ENCODE results near the gene SCFD2. TPM values are rescaled to one million over a fixed set of nuclear protein-coding genes. Genes with fewer than 3 reads are reported as not detected.

Gene SCFD2
- total and polyA plus RNA-seq, 2 of the 8 experiments (the other 6 are each of a cell fraction or from before 2014, with no cell fraction given), result 6.2 to 10.2 TPM

GRCh38 chr4:53371049-53371448 lies 5.2 kb upstream of the SCFD2 start:
- no peak overlapping the region for H3K27ac ChIP-seq (ENCODE audit: low read depth, low read length)
- H2AK5ac ChIP-seq (ENCODE audit: low read depth, low read length), result no peak overlapping the region
- FAIRE-seq (no peak), DNase-seq (ENCODE audit: low read depth in 1 of 2, low spot score in 2 of 2) (no peak)
- H3K4ac ChIP-seq (replicated peaks; ENCODE audit: insufficient read length, low read depth, low read length), result no peak overlapping the region
- no peak overlapping the region for H3K14ac ChIP-seq (ENCODE audit: insufficient read length)
- peaks cover 2 to 8% (median 3%) of the 10 kb centered on the region in 4 experiments; a peak in 5 of 7 replicates for H3K27me3 ChIP-seq (replicated peaks in 1 of 4; ENCODE audit: control insufficient read depth in 3 of 4, extremely low read depth in 1 of 4, insufficient read depth in 3 of 4, low read length in 3 of 4)
- H2BK15ac ChIP-seq (ENCODE audit: low read length), result no peak overlapping the region
- H3K4me1 ChIP-seq (replicated peaks in 1 of 4; ENCODE audit: control insufficient read depth in 3 of 4, insufficient read depth in 4 of 4, low read length in 3 of 4), result no peaks in the 10 kb centered on the region
- no peak overlapping the region for H3K18ac ChIP-seq (ENCODE audit: extremely low read depth, low read length)
- H3K79me2 ChIP-seq (ENCODE audit: control insufficient read depth in 1 of 2, insufficient read depth in 2 of 2, low read length in 2 of 2), result no peaks in the 10 kb centered on the region
- WGBS, 2 experiments (ENCODE audit: extremely low coverage in 1 of 2, insufficient coverage in 1 of 2, insufficient read length in 1 of 2, insufficient replicate concordance in 2 of 2, low coverage in 1 of 2, low lambda C conversion rate in 2 of 2, missing lambda C conversion rate in 1 of 2), result 94% methylated on average over 3 of the region's 3 CpGs; no CpG with 5 or more reads in 1 of the 2 experiments
- H3K79me1 ChIP-seq (ENCODE audit: low read depth, low read length), result no peaks in the 10 kb centered on the region
- CTCF ChIA-PET (ENCODE audit: partially characterized antibody), result no interaction called here
- no peak overlapping the region for H2AFZ ChIP-seq (ENCODE audit: low read length)
- H3K9me3 ChIP-seq (ENCODE audit: insufficient read depth in 2 of 2, low read depth in 1 of 2, low read length in 1 of 2), result no peaks in the 10 kb centered on the region
- no peak overlapping the region for H3K9ac ChIP-seq (replicated peaks in 1 of 4; ENCODE audit: extremely low read depth in 1 of 4, low read depth in 3 of 4, low read length in 3 of 4)
- POLR2A ChIA-PET (ENCODE audit: partially characterized antibody), result no interaction called here
- no peak overlapping the region for H4K8ac ChIP-seq (ENCODE audit: extremely low read depth, insufficient read depth, low read length)
- no peak overlapping the region for H4K91ac ChIP-seq (replicated peaks; ENCODE audit: insufficient read length, low read length)
- no peak overlapping the region for H3K4me2 ChIP-seq (ENCODE audit: insufficient read depth in 1 of 2, low read depth in 2 of 2, low read length in 2 of 2)
- no peak overlapping the region for H3K23ac ChIP-seq (ENCODE audit: insufficient read length)
- H3K23me2 ChIP-seq (ENCODE audit: low read depth, low read length), result peaks cover 4% of the 10 kb centered on the region; the same call in 1 of the 2 replicates
- H3K4me3 ChIP-seq (ENCODE audit: extremely low read depth in 1 of 4, insufficient read depth in 2 of 4, low read depth in 3 of 4, low read length in 4 of 4), result no peak overlapping the region
- no peaks in the 10 kb centered on the region for H3K36me3 ChIP-seq (ENCODE audit: control insufficient read depth in 2 of 4, insufficient read depth in 4 of 4, low read length in 3 of 4)
- no peak overlapping the region for H3K56ac ChIP-seq (replicated peaks; ENCODE audit: insufficient read length, low read depth, low read length)
- no peak overlapping the region for H2BK20ac ChIP-seq (ENCODE audit: low read length)
- no peak overlapping the region for H2BK120ac ChIP-seq (replicated peaks; ENCODE audit: low read depth, low read length)
- H4K5ac ChIP-seq (ENCODE audit: insufficient read length, low read depth, low read length), result no peak overlapping the region
- H4K20me1 ChIP-seq (replicated peaks in 1 of 2; ENCODE audit: control insufficient read depth in 1 of 2, insufficient read depth in 2 of 2, low read length in 2 of 2), result no peaks in the 10 kb centered on the region
- no peak overlapping the region for H2BK12ac ChIP-seq (ENCODE audit: low read depth, low read length)
- no peak overlapping the region for H2BK5ac ChIP-seq (ENCODE audit: low read depth, low read length)
- no peak for TF ChIP-seq CEBPB (IDR thresholded peaks at IDR 0.05; ENCODE audit: low read depth, low read length)
- no peak for TF ChIP-seq SP2 (IDR thresholded peaks at IDR 0.05; ENCODE audit: low read length)

Measured in H1 (cell line).